Stimulated activated CD4-positive, alpha-beta T cell treated with anti-CD3 and anti-CD28 coated beads, Interleukin-12 subunit alpha, Interleukin-12 subunit beta, amount 100 ng/mL, for 48 hours (primary cell): ENCODE results near the gene MCC.

Source experiments
- DNase-seq, 3 donors: peaks; one replicate each; pipeline ENCODE4 v3.0.0-alpha.2; 2020; ENCODE audit warnings: low read depth in 2 of 3, low spot score in 1 of 3

The MCC gene

DNA sequence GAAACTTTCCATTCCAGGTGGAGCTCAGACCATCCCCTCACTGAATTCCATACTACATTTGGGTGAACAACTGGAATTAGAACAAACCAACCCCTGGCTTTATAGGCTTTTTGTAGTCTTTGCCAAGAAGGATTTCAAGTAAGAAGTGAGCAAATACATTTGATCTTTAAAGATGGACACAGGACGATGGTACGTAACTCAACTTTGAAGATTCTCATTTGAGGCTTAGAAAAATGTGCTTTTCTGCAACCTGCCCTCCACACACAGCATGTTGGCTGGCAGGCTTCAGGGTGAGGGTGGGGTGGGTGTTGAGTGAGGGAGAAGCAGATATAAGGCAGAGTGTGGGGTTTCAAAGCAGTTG, 335.9 kb downstream of the MCC start:
- no peak for DNase-seq

- no peak for DNase-seq
Observed at GRCh38 chr5:113151641-113152379, 336.4 kb downstream of the MCC start.

DNA sequence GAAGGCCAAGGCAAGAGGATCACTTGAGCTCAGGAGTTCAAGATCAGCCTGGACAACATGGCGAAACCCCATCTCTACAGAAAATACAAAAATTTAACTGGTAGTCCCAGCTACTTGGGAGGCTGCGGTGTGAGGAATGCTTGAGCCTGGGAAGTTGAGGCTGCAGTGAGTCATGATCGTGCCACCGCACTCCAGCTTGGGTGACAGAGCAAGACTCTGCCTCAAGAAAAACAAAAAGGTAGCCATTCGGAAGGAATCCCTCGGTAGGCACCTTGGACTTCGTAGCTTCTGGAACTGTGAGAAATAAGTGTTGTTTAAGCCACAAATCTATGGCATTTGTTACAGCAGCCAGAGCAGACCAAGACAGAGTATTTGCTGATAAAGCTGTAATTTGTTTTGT, 337.4 kb downstream of the MCC start:
- DNase-seq, result no peak

- no peak for DNase-seq
Observed at GRCh38 chr5:113150221-113150620, 338.0 kb downstream of the MCC start.

DNA sequence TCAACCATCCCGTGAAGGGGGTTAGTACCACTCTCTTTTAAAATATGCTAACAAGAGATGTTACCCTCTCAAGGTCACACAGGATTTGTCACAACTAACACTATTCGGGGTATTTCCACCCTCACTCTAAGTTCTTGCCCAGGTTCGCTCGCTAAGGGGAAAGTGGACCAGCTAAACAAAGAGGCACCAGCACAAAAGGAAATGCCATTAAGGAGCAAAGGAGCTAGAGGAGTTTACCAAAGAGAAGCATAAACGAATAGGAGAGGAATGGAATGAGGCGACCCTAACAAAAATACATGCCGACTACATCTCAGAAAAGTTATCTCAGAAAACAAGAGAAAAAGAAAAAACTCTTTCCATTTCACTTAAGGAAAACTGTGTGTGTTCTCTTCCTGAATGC, 340.7 kb downstream of the MCC start:
- no peak for DNase-seq

DNA sequence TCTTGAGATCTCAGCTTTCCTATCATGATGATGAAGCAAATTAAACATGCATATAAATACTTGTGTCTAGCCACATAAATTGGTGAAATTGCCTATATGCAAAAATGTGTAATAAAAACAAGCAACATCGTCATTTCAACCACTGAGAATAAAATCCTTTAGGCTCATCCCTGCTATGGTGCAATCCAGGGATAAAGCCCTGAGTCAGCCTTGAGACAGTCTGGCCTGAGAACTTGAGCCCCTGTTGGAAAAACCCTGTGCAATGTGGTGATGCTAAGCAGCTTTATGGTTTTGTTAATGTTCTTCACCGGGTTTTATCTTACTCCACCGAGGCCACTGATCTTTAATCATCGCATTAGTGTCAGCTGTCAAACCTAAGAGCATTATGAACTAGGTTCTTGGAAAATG, 341.1 kb downstream of the MCC start:
- no peak for DNase-seq

DNA sequence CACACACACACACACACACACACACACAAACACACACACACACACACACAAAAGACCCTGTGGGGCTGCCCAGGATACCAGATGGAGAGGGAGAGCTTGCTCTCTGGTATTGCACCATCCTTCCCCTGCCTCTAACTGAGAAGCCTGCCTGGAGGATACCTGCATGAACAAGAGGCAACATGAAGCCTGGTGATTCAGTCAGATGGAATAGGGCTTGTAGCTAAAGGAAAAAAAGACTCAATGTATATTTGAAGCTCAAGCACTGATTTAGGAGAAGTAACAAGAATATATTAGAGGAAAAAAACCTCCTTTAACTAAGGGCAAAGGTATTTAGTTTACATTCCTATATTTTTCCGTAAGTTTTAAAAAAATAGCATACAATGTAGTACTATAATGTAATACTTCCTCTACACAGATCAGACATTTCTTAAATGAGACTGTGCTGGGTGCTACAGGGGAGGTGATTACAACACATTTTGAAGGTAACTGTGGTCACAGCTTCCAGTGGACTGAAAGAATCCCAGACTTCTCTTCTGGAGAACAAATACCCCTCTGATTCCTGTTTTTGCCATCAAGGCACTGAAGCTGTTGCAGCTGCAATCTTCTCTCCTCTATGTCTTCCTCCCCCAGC, 342.4 kb downstream of the MCC start:
- no peak for DNase-seq

DNA sequence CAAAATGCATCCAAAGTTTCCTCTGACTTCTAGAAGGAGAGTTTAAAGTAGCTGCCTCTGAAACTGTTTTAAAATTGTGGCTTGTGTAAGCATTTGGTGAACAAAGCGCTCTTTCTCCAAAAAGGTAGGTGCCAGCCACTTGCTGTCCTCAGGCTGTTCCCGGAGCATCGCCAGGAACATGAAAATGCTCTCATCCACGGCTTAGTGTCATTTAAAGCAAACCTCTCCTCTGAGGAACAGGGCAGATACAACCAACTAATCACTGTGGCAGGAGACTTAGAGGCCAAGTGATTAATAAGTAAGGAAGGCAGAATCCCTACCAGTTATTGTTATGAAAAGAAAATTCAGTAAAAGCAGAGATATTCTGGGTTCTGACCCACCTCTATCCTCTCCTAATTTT, 346.1 kb downstream of the MCC start:
- no peak for DNase-seq

- no peak for DNase-seq
Observed at GRCh38 chr5:113140837-113141671, 347.2 kb downstream of the MCC start.

GRCh38 chr5:113133211-113133975, 354.9 kb downstream of the MCC start:
- no peak for DNase-seq

DNA sequence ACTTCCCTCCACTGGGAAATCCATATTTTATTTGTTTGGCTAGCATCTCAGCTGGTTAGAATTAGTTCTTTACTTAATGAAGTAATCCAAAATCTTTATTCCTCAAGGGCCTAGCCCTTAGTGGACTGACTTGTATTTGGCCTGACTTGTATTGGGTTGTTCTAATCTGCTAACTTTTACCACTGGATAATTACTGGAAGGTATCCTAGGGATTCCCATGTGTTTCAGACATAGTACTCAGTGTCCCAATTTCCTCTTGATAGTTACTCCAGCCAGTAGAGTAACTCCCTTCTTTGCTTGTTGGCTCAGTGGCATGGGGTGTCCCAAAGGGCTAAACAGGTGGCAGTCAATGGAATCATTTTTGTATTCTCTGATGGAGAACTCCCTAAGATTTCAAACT, 355.7 kb downstream of the MCC start:
- DNase-seq, result no peak

- no peak for DNase-seq
Observed at GRCh38 chr5:113128641-113129330, 359.5 kb downstream of the MCC start.

- no peak for DNase-seq
Observed at GRCh38 chr5:113128082-113128481, 360.2 kb downstream of the MCC start.

DNA sequence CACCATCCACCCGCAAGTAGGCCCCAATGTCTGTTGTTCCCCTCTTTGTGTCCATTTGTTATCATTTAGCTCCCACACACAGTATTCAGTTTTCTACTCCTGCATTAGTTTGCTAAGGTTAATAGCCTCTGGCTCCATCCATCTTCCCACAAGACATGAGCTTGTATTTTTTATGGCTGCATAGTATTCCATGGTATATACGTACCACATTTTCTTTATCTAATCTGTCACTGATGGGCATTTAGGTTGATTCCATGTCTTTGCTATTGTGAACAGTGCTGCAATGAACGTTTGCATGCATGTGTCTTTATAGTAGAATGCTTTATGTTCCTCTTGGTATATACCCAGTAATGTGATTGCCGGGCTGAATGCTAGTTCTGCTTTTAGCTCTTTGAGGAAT, 361.2 kb downstream of the MCC start:
- no peak for DNase-seq

DNA sequence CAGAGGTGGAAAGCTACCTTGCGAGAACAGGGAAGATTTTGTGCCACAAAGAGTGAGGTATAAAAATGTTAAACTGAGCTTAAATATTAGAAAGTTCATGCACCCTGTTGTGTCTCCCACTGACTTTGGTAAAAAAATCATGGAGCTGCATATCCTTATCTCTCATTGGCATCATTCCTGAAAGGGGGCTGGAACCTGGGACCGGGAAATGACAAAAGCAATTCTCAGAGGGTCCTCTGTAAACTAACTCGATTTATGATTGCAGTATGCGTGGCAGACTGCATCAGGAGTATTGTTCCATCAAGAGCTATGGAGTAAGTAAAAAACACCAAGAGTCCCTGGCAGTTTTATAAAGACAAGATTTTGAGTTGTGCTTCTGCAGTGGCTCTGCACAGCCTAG, 362.9 kb downstream of the MCC start:
- DNase-seq, result no peak

DNA sequence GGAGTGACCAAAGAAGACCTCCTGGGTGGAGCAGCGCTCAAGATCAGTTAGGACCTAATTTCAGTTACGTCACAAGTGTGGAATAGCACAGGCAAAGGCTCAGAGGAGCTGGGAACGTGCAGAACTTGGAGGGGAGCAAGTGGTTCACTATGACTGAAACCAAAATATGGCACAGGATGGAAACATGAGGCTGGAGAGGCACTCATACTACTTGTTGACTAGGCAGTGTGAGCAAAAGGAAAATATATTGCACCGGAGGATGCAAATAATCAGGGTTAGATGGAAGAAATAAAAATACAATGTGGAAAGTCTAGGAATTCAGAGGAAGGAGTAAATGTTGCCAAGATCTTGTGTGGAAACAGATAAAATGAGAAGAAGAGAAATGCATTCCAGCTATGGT, 363.3 kb downstream of the MCC start:
- DNase-seq, result no peak

DNA sequence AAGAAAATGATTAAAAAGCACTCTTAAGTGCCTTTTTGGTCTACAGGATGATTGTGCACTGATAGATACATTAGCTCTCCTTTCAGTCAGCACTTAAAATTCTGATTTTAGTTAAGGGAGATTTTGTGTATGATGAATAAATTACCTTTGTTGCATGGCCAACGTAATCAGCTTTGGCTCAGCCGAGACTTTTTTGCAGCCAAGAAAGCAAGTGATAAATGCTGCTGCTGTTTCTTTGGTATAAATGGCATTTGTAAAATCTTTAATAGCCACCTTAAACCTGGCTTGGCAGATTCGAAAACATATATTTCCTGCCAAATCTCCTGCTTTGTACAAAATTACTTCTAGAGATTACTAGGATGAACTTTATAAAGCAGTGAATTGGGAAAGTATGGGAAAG, 364.0 kb downstream of the MCC start:
- DNase-seq, result no peak

GRCh38 chr5:113123618-113124017, 364.6 kb downstream of the MCC start:
- DNase-seq, result no peak

GRCh38 chr5:113122053-113122452, 366.2 kb downstream of the MCC start:
- DNase-seq, result no peak

DNA sequence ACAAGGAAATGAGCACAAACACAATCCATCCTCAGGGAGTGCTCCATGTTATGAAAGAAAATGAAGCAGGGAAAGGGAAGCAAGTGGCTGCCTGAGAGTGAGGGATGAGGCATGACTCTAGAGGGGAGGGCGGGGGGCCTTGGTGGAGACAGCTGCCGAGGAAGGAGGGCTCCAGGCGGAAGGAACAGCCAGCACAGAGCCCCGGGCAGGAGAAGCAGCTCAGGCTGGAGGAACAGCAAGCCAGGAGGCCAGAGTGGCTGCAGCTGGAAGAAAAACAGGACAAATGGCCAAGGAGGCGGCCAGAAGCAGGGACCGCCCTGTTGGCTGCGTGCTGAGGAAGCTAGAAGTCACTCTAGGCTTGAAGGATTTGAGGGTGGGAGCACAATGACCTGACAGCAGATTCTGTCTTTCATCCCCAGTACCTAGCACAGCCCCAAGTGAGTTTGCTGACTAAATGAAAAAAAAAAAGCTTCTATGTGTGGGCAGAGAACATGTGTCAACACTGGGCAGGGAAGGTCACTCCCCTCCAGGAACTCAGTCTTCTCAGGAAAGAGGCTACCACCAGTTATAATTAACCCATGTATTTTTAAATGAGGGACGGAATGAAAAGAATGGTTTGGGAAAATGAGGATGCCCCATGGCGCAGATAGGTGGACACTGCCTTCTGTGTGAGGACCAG, 368.9 kb downstream of the MCC start:
- DNase-seq, result no peak
